NCI-H1694 (cell line): ENCODE data around the gene CRYBG2.
"Not testable (repeated sequence)": the region's sequence is repeated elsewhere in the genome, so short reads cannot be mapped to it uniquely, and the experiment has no call there.

Source experiments
- DNase-seq: peaks from one replicate; lab custom pipeline; 2025; lab: John Stamatoyannopoulos, UW

Gene CRYBG2

GRCh38 chr1:26349188-26349876, 4.6 kb downstream of the CRYBG2 start:
- DNase-seq, result no peak

GRCh38 chr1:26346274-26347033, 7.5 kb downstream of the CRYBG2 start:
- DNase-seq, result no peak

DNA sequence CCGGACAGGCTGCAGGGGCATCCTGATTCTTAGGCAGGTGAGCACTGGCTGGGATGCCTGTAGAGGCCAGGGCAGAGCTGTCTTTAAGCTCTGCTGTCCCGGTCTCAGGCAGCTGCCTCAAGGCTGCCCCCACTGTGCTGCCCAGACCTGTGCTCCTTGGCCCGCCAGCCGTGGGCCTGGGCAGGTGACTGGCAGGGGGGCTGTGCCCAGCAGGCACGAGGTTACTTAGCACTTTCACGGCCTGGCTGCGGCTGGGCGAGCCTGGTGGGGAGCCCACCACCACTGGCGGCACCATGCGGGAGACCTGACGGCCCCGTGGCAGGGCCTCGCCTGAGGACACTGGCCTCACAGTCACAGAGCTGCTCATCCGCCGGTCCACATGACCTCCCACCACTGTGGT, 8.2 kb downstream of the CRYBG2 start:
- DNase-seq, result no peak

- no peak for DNase-seq
These were observed 9.6 kb downstream of the CRYBG2 start for GRCh38 chr1:26344147-26344920.

- no peak for DNase-seq
These were observed 13.9 kb downstream of the CRYBG2 start for GRCh38 chr1:26340047-26340481.

GRCh38 chr1:26338670-26339069, 15.3 kb downstream of the CRYBG2 start:
- no peak for DNase-seq

DNA sequence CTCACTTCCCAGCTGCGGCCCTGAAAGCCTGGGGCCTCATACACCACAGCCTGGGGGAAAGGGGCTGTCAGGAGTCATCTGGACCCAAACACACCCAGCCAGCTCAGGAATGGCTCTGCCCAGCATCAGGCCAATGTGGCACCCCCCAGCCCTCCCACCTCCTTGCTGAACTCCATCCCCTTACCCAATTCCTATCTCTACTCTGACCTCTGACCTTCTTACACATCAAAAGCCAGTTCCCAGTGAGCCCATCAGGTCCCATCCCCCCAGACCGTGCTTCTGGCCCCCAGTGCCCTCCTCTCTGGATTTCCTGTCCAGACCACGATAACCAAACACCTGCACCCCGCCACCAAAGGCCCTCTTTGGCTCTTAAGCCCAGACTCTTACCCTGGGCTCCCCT, 16.3 kb downstream of the CRYBG2 start:
- no peak for DNase-seq

- no peak for DNase-seq
These were observed 16.8 kb downstream of the CRYBG2 start for GRCh38 chr1:26337206-26337535.

DNA sequence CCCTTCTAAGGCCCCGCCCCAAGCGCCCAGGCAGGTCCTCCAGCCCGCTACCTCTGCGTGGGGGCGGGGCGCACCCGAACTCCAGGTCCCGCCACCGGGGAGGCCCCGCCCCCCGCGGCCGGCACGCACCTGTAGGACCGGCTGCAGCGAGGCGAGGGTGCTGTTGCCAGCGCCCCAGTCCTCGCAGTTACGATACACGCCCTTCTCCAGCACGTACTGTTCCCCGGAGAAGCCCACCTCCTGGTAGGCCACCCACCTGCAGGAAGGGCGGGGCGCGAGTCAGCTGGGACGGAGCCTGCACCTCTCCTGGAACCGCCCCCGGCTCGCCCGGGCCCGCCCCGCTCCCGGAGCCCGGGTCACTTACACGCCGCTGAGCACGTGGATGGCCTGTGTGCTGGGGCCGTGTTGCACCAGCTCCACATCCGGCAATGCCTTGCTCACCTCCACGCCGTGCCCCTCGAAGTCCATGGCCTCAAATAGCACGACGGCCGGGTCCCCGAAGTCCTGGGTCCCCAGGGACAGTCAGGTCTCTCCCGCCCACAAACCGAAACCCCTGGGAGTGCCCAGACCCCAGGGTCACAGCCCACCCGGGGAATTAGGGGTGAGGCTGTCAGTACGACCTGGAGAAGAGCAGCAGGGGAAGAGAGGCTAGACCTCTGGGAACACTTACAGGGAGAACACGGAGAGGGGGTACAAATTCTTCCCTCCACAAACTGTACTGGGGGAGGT, 17.3 kb downstream of the CRYBG2 start:
- DNase-seq, result no peak

- DNase-seq, result no peak
These were observed 18.0 kb downstream of the CRYBG2 start for GRCh38 chr1:26335774-26336476.

- not testable (repeated sequence) for DNase-seq
These were observed 20.6 kb downstream of the CRYBG2 start for GRCh38 chr1:26333312-26333711.

DNA sequence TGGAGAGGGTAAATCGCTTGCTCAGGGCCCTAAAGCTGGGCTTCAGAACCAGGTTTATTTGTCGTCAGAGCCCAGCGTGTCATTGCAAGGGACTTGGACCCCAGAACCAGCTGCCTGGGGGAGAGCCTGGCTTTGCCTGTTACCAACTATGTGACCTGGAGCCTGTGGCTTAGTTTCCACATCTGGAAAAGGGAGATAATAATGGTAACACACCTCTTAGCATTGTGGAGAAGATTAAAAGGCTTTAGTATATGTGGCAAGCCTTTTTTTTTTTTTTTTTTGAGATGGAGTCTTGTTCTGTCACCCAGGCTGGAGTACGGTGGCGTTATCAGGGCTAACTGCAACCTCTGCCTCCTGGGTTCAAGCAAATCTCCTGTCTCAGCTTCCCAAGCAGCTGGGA, 23.7 kb downstream of the CRYBG2 start:
- no peak for DNase-seq

DNA sequence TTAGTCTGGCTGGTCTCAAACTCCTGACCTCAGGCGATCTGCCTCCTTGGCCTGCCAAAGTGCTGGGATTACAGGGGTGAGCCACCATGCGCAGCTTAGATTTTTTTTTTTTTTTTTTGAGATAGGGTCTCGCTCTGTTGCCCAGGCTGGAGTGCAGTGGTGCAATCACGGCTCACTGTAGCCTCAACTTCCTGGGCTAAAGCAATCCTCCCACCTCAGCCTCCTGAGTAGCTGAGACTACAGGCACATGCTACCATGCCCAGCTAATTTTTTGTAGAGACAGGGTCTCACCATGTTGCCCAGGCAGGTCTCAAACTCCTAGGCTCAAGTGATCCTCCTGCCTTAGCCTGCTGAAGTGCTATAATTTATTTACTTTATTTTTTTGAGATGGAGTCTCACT, 24.6 kb downstream of the CRYBG2 start:
- DNase-seq, result not testable (repeated sequence)

- no peak for DNase-seq
These were observed 25.3 kb downstream of the CRYBG2 start for GRCh38 chr1:26328597-26328996.

- DNase-seq, result peak; percentile 57
These were observed 26.0 kb downstream of the CRYBG2 start for GRCh38 chr1:26327956-26328362.

DNA sequence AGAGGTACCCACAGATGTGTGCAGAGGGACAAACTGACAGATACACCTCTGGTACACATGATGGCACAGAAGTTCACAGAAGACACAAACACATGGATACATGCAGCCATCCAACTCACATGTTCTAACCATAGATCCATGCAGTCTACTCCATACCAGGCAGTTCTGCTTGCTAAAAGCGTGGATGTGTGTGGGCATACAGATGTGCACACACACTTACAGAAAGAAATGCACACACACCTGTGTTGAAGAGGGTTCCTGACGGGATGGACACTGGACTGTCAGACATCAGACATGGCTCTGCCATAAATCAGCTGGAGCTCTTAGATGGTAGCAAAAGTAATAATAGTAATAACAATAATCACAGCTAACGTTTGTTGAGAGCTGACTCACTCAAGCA, 29.4 kb downstream of the CRYBG2 start:
- DNase-seq, result no peak

DNA sequence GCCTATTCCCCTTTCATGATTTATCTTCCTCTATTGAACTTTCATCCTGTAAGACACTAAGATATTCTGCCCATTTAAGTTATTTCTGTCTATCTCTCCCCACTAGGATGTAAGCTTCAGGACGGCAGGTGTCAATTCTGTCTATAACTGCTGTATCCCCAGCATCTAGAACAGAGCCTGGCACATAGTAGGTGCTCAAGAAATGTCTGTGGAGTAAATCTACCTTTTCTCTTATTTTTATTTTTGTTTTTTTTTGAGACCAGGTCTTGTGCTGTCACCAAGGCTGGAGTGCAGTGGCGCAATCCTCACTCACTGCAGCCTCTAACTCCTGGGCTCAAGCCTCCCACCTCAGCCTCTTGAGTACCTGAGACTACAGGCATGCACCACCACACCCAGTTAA, 30.5 kb downstream of the CRYBG2 start:
- no peak for DNase-seq

GRCh38 chr1:26322042-26322331, 31.9 kb downstream of the CRYBG2 start:
- no peak for DNase-seq

- DNase-seq, result peak; percentile 53
These were observed 32.5 kb downstream of the CRYBG2 start for GRCh38 chr1:26321315-26322041.

DNA sequence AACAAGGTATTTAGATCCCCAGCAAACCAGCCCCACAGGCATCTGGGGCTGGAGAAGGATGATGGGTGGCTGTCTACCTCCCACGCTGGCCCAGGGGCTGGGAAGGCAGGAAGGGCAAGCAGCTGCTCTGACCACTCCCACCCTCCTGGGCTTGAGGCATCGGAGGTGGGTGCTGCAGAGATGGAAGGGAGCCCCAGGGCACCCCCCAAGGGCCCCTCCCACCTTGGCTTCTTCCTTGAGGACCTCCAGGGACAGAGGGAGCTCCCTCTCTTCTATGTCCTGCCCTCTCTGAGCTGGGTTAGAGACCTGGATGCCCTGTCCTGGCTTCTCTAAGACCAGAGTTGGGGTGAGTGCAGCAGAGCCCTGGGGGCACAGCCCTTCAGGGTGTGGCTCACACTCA, 33.0 kb downstream of the CRYBG2 start:
- DNase-seq, result no peak
